Measurements from ENCODE around the gene CHMP5. TPM values are rescaled to one million over a fixed set of nuclear protein-coding genes. Genes with fewer than 3 reads are reported as not detected.

The CHMP5 gene
- polyA plus RNA-seq, 2 of the 4 experiments (the other 2 are of a cell fraction), result 108 to 187 TPM

DNA sequence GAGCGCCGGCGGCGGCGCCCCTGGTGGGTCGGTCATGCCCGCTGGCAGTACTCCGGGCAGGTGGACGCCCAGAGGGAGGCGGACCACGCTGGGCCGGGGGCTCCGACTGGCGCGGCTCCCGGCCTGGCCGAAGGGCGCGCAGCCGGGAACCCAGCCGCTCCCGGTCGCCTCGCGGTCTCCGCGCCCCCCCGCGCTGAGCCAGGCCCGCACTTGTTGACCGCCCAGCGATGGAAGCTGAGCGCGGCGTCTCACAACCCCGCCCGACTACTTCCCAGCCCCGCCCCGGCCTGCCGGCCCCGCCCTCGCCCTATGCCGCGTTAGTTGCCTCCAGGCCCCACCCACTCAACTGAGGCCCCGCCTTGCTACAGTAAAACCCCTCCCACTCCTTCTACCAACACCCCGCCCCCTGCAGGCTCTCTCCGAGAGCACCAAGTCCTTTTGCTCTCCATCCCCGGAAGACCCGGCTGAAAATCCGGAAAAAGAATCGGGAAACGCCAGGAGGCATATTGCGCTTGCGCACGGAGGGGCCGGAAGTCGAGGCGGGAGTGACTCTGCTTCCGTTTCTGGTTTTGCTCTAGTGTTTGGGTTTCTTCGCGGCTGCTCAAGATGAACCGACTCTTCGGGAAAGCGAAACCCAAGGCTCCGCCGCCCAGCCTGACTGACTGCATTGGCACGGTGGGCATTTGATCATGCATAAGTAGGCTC is at the start of gene CHMP5, which contains the start of gene BAG1 (continued):
- TF ChIP-seq EHF (CRISPR knock-in tag; IDR thresholded peaks at IDR 0.05) (no peak), CBX2 (IDR thresholded peaks at IDR 0.05; ENCODE audit: borderline replicate concordance, low read depth) (no peak), ZNF302 (CRISPR knock-in tag; IDR thresholded peaks at IDR 0.05) (no peak), ESRRA (IDR thresholded peaks at IDR 0.05; ENCODE audit: borderline replicate concordance, low read length) (0 out of 2 replicates have a peak, but pooled peaks have one; percentile 9)
- TF ChIP-seq, protein P1, sequence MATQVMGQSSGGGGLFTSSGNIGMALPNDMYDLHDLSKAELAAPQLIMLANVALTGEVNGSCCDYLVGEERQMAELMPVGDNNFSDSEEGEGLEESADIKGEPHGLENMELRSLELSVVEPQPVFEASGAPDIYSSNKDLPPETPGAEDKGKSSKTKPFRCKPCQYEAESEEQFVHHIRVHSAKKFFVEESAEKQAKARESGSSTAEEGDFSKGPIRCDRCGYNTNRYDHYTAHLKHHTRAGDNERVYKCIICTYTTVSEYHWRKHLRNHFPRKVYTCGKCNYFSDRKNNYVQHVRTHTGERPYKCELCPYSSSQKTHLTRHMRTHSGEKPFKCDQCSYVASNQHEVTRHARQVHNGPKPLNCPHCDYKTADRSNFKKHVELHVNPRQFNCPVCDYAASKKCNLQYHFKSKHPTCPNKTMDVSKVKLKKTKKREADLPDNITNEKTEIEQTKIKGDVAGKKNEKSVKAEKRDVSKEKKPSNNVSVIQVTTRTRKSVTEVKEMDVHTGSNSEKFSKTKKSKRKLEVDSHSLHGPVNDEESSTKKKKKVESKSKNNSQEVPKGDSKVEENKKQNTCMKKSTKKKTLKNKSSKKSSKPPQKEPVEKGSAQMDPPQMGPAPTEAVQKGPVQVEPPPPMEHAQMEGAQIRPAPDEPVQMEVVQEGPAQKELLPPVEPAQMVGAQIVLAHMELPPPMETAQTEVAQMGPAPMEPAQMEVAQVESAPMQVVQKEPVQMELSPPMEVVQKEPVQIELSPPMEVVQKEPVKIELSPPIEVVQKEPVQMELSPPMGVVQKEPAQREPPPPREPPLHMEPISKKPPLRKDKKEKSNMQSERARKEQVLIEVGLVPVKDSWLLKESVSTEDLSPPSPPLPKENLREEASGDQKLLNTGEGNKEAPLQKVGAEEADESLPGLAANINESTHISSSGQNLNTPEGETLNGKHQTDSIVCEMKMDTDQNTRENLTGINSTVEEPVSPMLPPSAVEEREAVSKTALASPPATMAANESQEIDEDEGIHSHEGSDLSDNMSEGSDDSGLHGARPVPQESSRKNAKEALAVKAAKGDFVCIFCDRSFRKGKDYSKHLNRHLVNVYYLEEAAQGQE (IDR thresholded peaks at IDR 0.05), result no peak

GRCh38 chr9:33220681-33221567 is 43.9 kb upstream of the CHMP5 start:
- ATAC-seq (no peak), FAIRE-seq (no peak), DNase-seq (ENCODE audit: low read depth in 1 of 2, low spot score in 1 of 2) (no peak)
- no peak for TF ChIP-seq JUN (IDR thresholded peaks at IDR 0.05)
- TF ChIP-seq ZNF302 (CRISPR knock-in tag; IDR thresholded peaks at IDR 0.05), result no peak
- Histone ChIP-seq H3K27ac (peak overlapping the region in 1 of 2 experiments; percentile 2; a peak in 2 of 6 replicates), H3K4me2 (no peak overlapping the region), H3K4me1 (peaks cover 17% of the 10 kb centered on the region), H3K9me3 (no peaks in the 10 kb centered on the region), H3K4me3 (no peak overlapping the region)
- CTCF ChIA-PET, result interaction anchor here (0.9 kb wide), 1 partner anchor 138 kb away, joined by 3 read pairs; no protein-coding TSS in a partner anchor
- 80% methylated on average over 14 of the region's 14 CpGs for WGBS (ENCODE audit: missing lambda C conversion rate)
- POLR2A ChIA-PET, result no interaction called here

DNA sequence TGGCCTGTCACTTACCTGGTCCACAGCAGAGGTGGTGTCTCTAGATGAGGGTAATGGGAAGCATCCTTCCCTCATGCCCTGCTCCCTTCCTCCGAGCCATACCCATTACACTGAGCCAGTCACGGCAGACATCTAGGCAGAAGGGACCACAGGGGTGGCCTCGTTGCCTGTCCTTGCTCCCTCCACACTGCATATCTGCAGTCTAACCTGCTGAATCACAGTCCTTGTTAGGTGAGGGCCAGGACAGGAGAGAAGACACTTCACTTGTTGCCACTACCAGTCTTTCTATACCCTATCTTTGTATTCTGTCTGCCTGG is 43.3 kb upstream of the CHMP5 start:
- POLR2A ChIA-PET, result no interaction called here
- Histone ChIP-seq H3K9me3 (no peaks in the 10 kb centered on the region), H3K27ac (peak overlapping the region in 1 of 2 experiments; percentile 2; a peak in 2 of 6 replicates), H3K4me1 (peaks cover 23% of the 10 kb centered on the region), H3K4me3 (no peak overlapping the region), H3K4me2 (no peak overlapping the region)
- ATAC-seq (0 out of 6 replicates have a peak, but pooled peaks of 1 of the 2 experiments have one; percentile 15), FAIRE-seq (no peak), DNase-seq (ENCODE audit: low read depth in 1 of 2, low spot score in 1 of 2) (no peak)
- TF ChIP-seq, protein P2, sequence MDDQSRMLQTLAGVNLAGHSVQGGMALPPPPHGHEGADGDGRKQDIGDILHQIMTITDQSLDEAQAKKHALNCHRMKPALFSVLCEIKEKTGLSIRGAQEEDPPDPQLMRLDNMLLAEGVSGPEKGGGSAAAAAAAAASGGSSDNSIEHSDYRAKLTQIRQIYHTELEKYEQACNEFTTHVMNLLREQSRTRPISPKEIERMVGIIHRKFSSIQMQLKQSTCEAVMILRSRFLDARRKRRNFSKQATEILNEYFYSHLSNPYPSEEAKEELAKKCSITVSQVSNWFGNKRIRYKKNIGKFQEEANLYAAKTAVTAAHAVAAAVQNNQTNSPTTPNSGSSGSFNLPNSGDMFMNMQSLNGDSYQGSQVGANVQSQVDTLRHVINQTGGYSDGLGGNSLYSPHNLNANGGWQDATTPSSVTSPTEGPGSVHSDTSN (IDR thresholded peaks at IDR 0.05), result no peak
- TF ChIP-seq SMC3 (IDR thresholded peaks at IDR 0.05), result no peak
- CTCF ChIA-PET, result interaction anchor here (1.0 kb wide), 1 partner anchor 138 kb away, joined by 3 read pairs; no protein-coding TSS in a partner anchor
- 86% methylated on average over 3 of the region's 3 CpGs for WGBS (ENCODE audit: missing lambda C conversion rate)

DNA sequence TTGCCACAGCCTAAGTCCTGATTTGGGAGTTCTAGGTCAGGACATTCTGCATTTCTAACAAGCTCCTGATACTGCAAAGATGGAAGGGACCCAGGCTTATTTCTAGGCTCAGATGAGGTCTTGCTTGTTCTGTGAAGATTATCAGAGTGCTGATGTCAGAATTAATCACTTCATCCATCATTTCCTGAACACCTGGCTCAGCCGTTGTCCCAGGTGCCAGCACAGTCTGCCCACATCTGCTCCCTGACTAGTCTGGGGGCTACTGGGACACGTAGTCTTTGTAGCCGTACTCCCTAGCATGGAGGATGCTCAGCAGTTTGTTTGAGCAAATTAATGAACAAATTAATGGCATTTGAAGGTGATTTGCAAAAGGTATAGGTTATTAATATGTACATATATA is 42.8 kb upstream of the CHMP5 start:
- TF ChIP-seq FOSB (CRISPR knock-in tag; IDR thresholded peaks at IDR 0.05) (no peak), JUNB (IDR thresholded peaks at IDR 0.05) (no peak), KDM1A (IDR thresholded peaks at IDR 0.05; ENCODE audit: low read depth) (no peak), PHF8 (IDR thresholded peaks at IDR 0.05; ENCODE audit: borderline replicate concordance, low read depth) (no peak), CHD4 (IDR thresholded peaks at IDR 0.05; ENCODE audit: borderline replicate concordance) (no peak), GATA3 (IDR thresholded peaks at IDR 0.05; ENCODE audit: borderline replicate concordance) (no peak), MAZ (IDR thresholded peaks at IDR 0.05; ENCODE audit: borderline replicate concordance, low read depth, low read length) (no peak), CBX2 (IDR thresholded peaks at IDR 0.05; ENCODE audit: borderline replicate concordance, low read depth) (no peak), HEYL (CRISPR knock-in tag; IDR thresholded peaks at IDR 0.05) (no peak), MAFK (IDR thresholded peaks at IDR 0.05; ENCODE audit: partially characterized antibody) (no peak), RNF2 (IDR thresholded peaks at IDR 0.05; ENCODE audit: borderline replicate concordance, low read depth) (no peak), POLR2A (IDR thresholded peaks at IDR 0.05; ENCODE audit: low read length) (no peak)
- TF ChIP-seq, protein P2 (IDR thresholded peaks at IDR 0.05), result no peak
- TF ChIP-seq, protein P3, sequence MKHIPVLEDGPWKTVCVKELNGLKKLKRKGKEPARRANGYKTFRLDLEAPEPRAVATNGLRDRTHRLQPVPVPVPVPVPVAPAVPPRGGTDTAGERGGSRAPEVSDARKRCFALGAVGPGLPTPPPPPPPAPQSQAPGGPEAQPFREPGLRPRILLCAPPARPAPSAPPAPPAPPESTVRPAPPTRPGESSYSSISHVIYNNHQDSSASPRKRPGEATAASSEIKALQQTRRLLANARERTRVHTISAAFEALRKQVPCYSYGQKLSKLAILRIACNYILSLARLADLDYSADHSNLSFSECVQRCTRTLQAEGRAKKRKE (CRISPR knock-in tag; IDR thresholded peaks at IDR 0.05; ENCODE audit: low read depth), result no peak
- FAIRE-seq (no peak), ATAC-seq (no peak), DNase-seq (ENCODE audit: low read depth in 1 of 2, low spot score in 1 of 2) (no peak)
- Histone ChIP-seq H3K4me2 (no peak overlapping the region), H3K27ac (no peak overlapping the region), H3K9me3 (no peaks in the 10 kb centered on the region), H3K4me1 (peaks cover 24% of the 10 kb centered on the region), H3K4me3 (no peak overlapping the region)
- 88% methylated on average over 3 of the region's 3 CpGs for WGBS (ENCODE audit: missing lambda C conversion rate)
- ChIA-PET CTCF (interaction anchor here (1.0 to 7.5 kb wide), 2 partner anchors 138 to 145 kb away, joined by 3 to 127 read pairs; partner anchors contain the start of gene SMU1), POLR2A (no interaction called here)
